CD4-positive, alpha-beta T cell (primary cell): Measurements from ENCODE around the gene MYO1A. TPM values are rescaled to one million over a fixed set of nuclear protein-coding genes. Genes with fewer than 3 reads are reported as not detected.

ENCODE experiments used
- ATAC-seq: fragments of 200-7000 bp; cut with Tn5 transposase; one replicate; pipeline ENCODE4 v1.10.0; 2022; ENCODE audit warnings: mild to moderate bottlenecking; ENCODE audit not compliant: poor library complexity
- CTCF ChIA-PET: fragments of 350-600 bp; sonication (Branson Sonifier 250); formaldehyde crosslinking; loops from one replicate; lab custom pipeline; 2021; ENCODE audit warnings: antibody characterized with exemption, inconsistent platforms; lab: Charles Lee
- POLR2A ChIA-PET: fragments of 350-600 bp; sonication (Branson Sonifier 250); formaldehyde crosslinking; loops from one replicate; lab custom pipeline; 2021; ENCODE audit warnings: antibody characterized with exemption, inconsistent platforms; lab: Charles Lee
- DNase-seq, 14 experiments: peaks; one replicate each; pipeline ENCODE4 v3.0.0-alpha.2; 2013 to 2020; ENCODE audit warnings: mixed read lengths in 2 of 14
- H3K27ac ChIP-seq, 2 donors: one replicate each; pipeline versions ENCODE4 v1.5.1 to v1.7.0; 2013; ENCODE audit warnings: low read length in 2 of 2, low read depth in 1 of 2, mild to moderate bottlenecking in 1 of 2
- H3K27me3 ChIP-seq, 2 experiments: 1 replicate in 1 of 2; 2 replicates in 1 of 2; pipeline versions ENCODE4 v1.6.1 to v1.7.0; 2013; ENCODE audit warnings: low read length in 2 of 2, control low read depth in 1 of 2, mild to moderate bottlenecking in 1 of 2, moderate library complexity in 1 of 2; ENCODE audit not compliant: insufficient read depth in 2 of 2, control insufficient read depth in 1 of 2
- H3K36me3 ChIP-seq: one replicate; pipeline ENCODE4 v1.6.1; 2013; ENCODE audit warnings: low read length, control low read depth; ENCODE audit not compliant: insufficient read depth
- H3K4me1 ChIP-seq: one replicate; pipeline ENCODE4 v1.6.1; 2013; ENCODE audit warnings: low read length, control low read depth; ENCODE audit not compliant: insufficient read depth
- H3K4me3 ChIP-seq: one replicate; pipeline ENCODE4 v1.5.1; 2013; ENCODE audit warnings: mild to moderate bottlenecking, low read length, moderate library complexity
- H3K9me3 ChIP-seq, 2 experiments: 1 replicate in 1 of 2; 2 replicates in 1 of 2; pipeline versions ENCODE4 v1.6.1 to v1.7.0; 2013; ENCODE audit warnings: low read length in 2 of 2, mild to moderate bottlenecking in 2 of 2, control low read depth in 1 of 2, moderate library complexity in 1 of 2; ENCODE audit not compliant: control insufficient read depth in 1 of 2, insufficient read depth in 1 of 2
- H3K27ac Mint-ChIP-seq: one replicate; pipeline ENCODE4 v1.8.0; 2020; ENCODE audit warnings: mixed read lengths
- H3K27me3 Mint-ChIP-seq: one replicate; pipeline ENCODE4 v1.8.0; 2021; ENCODE audit warnings: mixed read lengths
- H3K36me3 Mint-ChIP-seq: one replicate; pipeline ENCODE4 v1.8.0; 2021; ENCODE audit warnings: low read depth, mixed read lengths
- H3K4me1 Mint-ChIP-seq: one replicate; pipeline ENCODE4 v1.8.0; 2021; ENCODE audit warnings: low read depth, mixed read lengths
- H3K4me3 Mint-ChIP-seq: one replicate; pipeline ENCODE4 v1.8.0; 2020; ENCODE audit warnings: mild to moderate bottlenecking, mixed read lengths
- H3K9me3 Mint-ChIP-seq: one replicate; pipeline ENCODE4 v1.8.0; 2020; ENCODE audit warnings: mixed read lengths
- intact Hi-C, 2 experiments: fragments of 100-400 bp; cut with DNase I in 1 of 2; cut with micrococcal nuclease in 1 of 2; formaldehyde crosslinking; loops; one replicate each; pipeline versions ENCODE4 v1.15.1 to v1.9.0; 2023 to 2025; cut with DNase I, micrococcal nuclease
- total RNA-seq, 174 experiments: library from RNA in 2 of 174; stranded (reverse) in 2 of 174; gene quantifications; one replicate each; pipeline ENCODE4 v1.2.3 and lab custom pipeline; 2021 to 2026
- TF ChIP-seq, protein P1 (sequence below): fragments of 200-600 bp; IDR thresholded peaks from one replicate; pipeline ENCODE4 v1.8.0; 2022; ENCODE audit warnings: antibody characterized with exemption, mild to moderate bottlenecking

MYO1A gene
- total RNA-seq, 2 experiments from 2014 or later: 1.0 to 1.1 TPM

DNA sequence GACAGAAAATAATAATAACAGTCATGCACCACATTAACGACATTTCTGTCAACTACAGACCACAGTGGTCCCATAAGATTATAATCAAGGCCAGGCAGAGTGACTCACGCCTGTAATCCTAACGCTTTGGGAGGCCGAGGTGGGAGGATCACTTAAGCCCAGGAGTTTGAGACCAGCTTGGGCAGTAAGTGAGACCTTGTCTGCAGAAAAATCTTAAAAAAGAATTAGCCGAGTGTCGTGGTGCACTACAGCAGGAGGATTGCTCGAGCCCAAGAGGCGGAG, 47.6 kb upstream of the MYO1A start:
- intact Hi-C loops: no loop called here

DNA sequence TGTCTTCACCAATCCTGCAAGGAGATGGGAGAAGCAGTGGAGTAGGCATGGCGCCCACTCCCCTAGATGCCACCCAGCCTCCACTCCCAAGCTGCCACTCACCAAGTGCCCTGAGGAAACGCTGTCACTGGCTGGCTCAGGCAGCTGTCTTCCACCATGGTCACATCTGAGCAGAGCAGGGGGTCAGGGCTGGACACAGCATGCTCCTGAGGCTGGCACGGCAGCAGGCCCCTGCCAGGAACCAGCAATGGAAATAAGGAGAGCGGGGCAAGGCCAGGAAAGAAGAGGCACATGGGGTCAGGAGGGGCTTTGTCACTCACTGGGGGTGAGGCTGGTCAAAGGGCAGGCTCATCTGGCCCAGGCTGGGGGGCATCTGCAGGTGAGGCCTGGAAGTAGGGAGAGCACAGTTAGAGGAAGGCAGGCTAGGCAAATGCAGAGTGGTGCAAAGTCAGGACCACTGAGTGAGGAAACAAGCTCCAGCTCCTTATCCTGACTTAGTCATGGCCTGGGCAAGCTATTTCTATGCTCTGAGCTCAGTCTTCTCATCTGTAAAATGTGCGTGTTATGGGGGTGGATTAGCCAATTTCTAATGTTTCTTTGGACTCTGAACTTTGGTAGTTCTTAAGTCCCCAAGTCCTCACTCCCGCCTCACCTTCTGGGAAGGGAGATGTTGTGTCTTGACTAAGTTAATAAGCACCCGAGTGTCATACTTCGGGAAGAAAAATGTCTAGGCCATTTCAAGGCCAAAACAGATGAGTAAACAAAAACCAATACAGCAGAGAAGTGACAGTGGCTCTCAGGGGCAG, 47.0 kb upstream of the MYO1A start:
- Histone ChIP-seq H3K4me3 (no peak overlapping the region), H3K9me3 (no peaks in the 10 kb centered on the region), H3K27me3 (no peaks in the 10 kb centered on the region), H3K36me3 (peaks cover 79% of the 10 kb centered on the region), H3K27ac (no peak overlapping the region), H3K4me1 (peaks cover 33% of the 10 kb centered on the region)
- POLR2A ChIA-PET: interaction anchor here (3.2 to 14.4 kb wide), 3 partner anchors 8 to 27 kb away, joined by 15 to 344 read pairs (median 20); partner anchors contain the start of genes NAB2 and STAT6
- Mint-ChIP-seq H3K4me3 (no peak overlapping the region), H3K4me1 (peaks cover 49% of the 10 kb centered on the region), H3K36me3 (peaks cover 93% of the 10 kb centered on the region), H3K27me3 (no peaks in the 10 kb centered on the region), H3K27ac (peak overlapping the region; percentile 44), H3K9me3 (no peaks in the 10 kb centered on the region)
- ATAC-seq (no peak), DNase-seq (no peak)
- CTCF ChIA-PET: interaction anchor here (1.0 to 1.7 kb wide), 2 partner anchors 10 to 28 kb away, joined by 3 to 4 read pairs; no protein-coding TSS in a partner anchor
- intact Hi-C loops: no loop called here
- TF ChIP-seq, protein P1, sequence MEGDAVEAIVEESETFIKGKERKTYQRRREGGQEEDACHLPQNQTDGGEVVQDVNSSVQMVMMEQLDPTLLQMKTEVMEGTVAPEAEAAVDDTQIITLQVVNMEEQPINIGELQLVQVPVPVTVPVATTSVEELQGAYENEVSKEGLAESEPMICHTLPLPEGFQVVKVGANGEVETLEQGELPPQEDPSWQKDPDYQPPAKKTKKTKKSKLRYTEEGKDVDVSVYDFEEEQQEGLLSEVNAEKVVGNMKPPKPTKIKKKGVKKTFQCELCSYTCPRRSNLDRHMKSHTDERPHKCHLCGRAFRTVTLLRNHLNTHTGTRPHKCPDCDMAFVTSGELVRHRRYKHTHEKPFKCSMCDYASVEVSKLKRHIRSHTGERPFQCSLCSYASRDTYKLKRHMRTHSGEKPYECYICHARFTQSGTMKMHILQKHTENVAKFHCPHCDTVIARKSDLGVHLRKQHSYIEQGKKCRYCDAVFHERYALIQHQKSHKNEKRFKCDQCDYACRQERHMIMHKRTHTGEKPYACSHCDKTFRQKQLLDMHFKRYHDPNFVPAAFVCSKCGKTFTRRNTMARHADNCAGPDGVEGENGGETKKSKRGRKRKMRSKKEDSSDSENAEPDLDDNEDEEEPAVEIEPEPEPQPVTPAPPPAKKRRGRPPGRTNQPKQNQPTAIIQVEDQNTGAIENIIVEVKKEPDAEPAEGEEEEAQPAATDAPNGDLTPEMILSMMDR: no peak

More for the DNA sequence above, 47.6 kb upstream of the MYO1A start:
- no peaks in the 10 kb centered on the region for H3K9me3 Mint-ChIP-seq
- no peaks in the 10 kb centered on the region for H3K27me3 Mint-ChIP-seq
- Histone ChIP-seq H3K27me3 (no peaks in the 10 kb centered on the region), H3K4me3 (no peak overlapping the region), H3K9me3 (no peaks in the 10 kb centered on the region), H3K27ac (no peak overlapping the region), H3K36me3 (peaks cover 79% of the 10 kb centered on the region), H3K4me1 (peaks cover 33% of the 10 kb centered on the region)
- peaks cover 94% of the 10 kb centered on the region for H3K36me3 Mint-ChIP-seq
- no peak overlapping the region for H3K27ac Mint-ChIP-seq
- peaks cover 49% of the 10 kb centered on the region for H3K4me1 Mint-ChIP-seq
- TF ChIP-seq, protein P1: no peak
- H3K4me3 Mint-ChIP-seq: no peak overlapping the region
- CTCF ChIA-PET: interaction anchor here (1.1 to 2.0 kb wide), 3 partner anchors 10 to 28 kb away, joined by 3 to 8 read pairs (median 4); no protein-coding TSS in a partner anchor
- no peak for ATAC-seq
- POLR2A ChIA-PET: interaction anchor here (0.6 to 14.4 kb wide), 4 partner anchors 9 to 612 kb away, joined by 3 to 344 read pairs (median 12); partner anchors contain the start of genes NAB2 and STAT6
- DNase-seq: no peak

DNA sequence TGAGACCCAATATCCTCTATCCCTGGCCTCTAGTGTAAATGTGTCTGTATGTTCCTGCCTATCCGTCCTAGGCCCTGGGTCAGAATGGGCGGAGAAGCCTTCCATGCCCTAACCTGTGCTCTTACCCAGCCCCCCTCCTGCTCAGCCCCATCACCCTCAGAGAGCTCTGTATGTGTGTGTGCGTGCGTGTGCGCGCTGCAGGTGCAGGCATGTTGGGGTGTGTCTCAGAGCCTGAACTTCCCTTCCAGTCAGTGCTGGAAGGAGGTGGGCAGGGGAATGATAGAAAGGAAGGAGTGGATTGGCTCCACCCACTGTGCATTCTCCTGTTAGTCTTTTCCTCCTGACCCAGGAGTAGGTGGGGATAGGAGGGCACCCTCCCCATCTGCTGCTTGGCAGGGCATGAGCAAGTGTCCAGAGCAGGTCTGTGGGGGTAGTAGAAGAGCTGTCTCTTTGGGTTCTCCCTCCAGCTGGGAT, 46.2 kb upstream of the MYO1A start:
- Histone ChIP-seq H3K36me3 (peaks cover 84% of the 10 kb centered on the region), H3K9me3 (no peaks in the 10 kb centered on the region), H3K27ac (no peak overlapping the region), H3K4me1 (peaks cover 39% of the 10 kb centered on the region), H3K27me3 (no peaks in the 10 kb centered on the region), H3K4me3 (no peak overlapping the region)
- intact Hi-C loops: no loop called here
- TF ChIP-seq, protein P1: no peak
- no peak for ATAC-seq
- no peak for DNase-seq
- POLR2A ChIA-PET: interaction anchor here (3.2 to 14.4 kb wide), 2 partner anchors 12 to 27 kb away, joined by 15 to 344 read pairs; partner anchors contain the start of gene STAT6
- H3K4me3 Mint-ChIP-seq: peak overlapping the region; percentile 7
- H3K36me3 Mint-ChIP-seq: peaks cover 96% of the 10 kb centered on the region
- CTCF ChIA-PET: interaction anchor here (1.0 to 7.6 kb wide), 4 partner anchors 11 to 28 kb away, joined by 3 to 47 read pairs (median 5); partner anchors contain the start of gene STAT6
- H3K4me1 Mint-ChIP-seq: peaks cover 50% of the 10 kb centered on the region
- no peaks in the 10 kb centered on the region for H3K9me3 Mint-ChIP-seq
- H3K27ac Mint-ChIP-seq: peak overlapping the region; percentile 98
- no peaks in the 10 kb centered on the region for H3K27me3 Mint-ChIP-seq
